HepG2 (cell line): Measurements from ENCODE around the gene CHAF1A. TPM values are rescaled to one million over a fixed set of nuclear protein-coding genes. Genes with fewer than 3 reads are reported as not detected.
A peak's percentile ranks its signal among the peaks of the same experiment; 100 is the strongest.

Experiments used
- AHR ChIP-seq: IDR thresholded peaks from 2 replicates; pipeline ENCODE4 v1.6.1; 2018; ENCODE audit warnings: missing genetic modification reagents, missing compliant biosample characterization
- CCDC6 ChIP-seq: sonication (generic); formaldehyde crosslinking; IDR thresholded peaks from 2 replicates; pipeline ENCODE4 v1.8.1; 2022; ENCODE audit warnings: mild to moderate bottlenecking, missing genetic modification reagents, moderate library complexity
- CENPT ChIP-seq: sonication (generic); formaldehyde crosslinking; IDR thresholded peaks from 2 replicates; pipeline ENCODE4 v1.8.0; 2022; ENCODE audit warnings: low read depth, mild to moderate bottlenecking, moderate library complexity, missing genetic modification reagents
- CHD4 ChIP-seq: fragments of 200-600 bp; sonication (generic); IDR thresholded peaks from 2 replicates; pipeline ENCODE4 v1.7.0; 2017; ENCODE audit warnings: mild to moderate bottlenecking, low read length, borderline replicate concordance
- ELF4 ChIP-seq: sonication (generic); formaldehyde crosslinking; IDR thresholded peaks from 2 replicates; pipeline ENCODE4 v1.5.0; 2020; ENCODE audit warnings: missing genetic modification reagents, mild to moderate bottlenecking, moderate library complexity, borderline replicate concordance
- FOSL2 ChIP-seq: sonication (generic); formaldehyde crosslinking; IDR thresholded peaks from 2 replicates; pipeline ENCODE4 v1.4.0; 2020; ENCODE audit warnings: missing genetic modification reagents
- HDAC1 ChIP-seq: sonication (generic); formaldehyde crosslinking; IDR thresholded peaks from 2 replicates; pipeline ENCODE4 v1.5.1; 2020; ENCODE audit warnings: mild to moderate bottlenecking, missing genetic modification reagents
- JDP2 ChIP-seq: sonication (generic); formaldehyde crosslinking; IDR thresholded peaks from 2 replicates; pipeline ENCODE4 v1.8.1; 2022; ENCODE audit warnings: missing genetic modification reagents, borderline replicate concordance
- JUN ChIP-seq: sonication (generic); formaldehyde crosslinking; IDR thresholded peaks from 2 replicates; pipeline ENCODE4 v1.4.0; 2020; ENCODE audit warnings: mild to moderate bottlenecking, missing genetic modification reagents
- MED1 ChIP-seq: sonication (generic); formaldehyde crosslinking; IDR thresholded peaks from 2 replicates; pipeline ENCODE4 v1.4.0; 2020; ENCODE audit warnings: missing genetic modification reagents
- MED8 ChIP-seq: sonication (generic); formaldehyde crosslinking; IDR thresholded peaks from 2 replicates; pipeline ENCODE4 v1.8.1; 2023; ENCODE audit warnings: mild to moderate bottlenecking, missing genetic modification reagents; ENCODE audit not compliant: insufficient replicate concordance
- RFX1 ChIP-seq: fragments of 450-650 bp; IDR thresholded peaks from 2 replicates; pipeline ENCODE4 v1.6.1; 2017
- SIN3B ChIP-seq: fragments of 150-350 bp; IDR thresholded peaks from 2 replicates; pipeline ENCODE4 v1.6.1; 2014; ENCODE audit warnings: low read length
- SMAD1 ChIP-seq: sonication (generic); formaldehyde crosslinking; IDR thresholded peaks from 2 replicates; pipeline ENCODE4 v1.4.0; 2020; ENCODE audit warnings: missing genetic modification reagents, low read depth, mild to moderate bottlenecking, borderline replicate concordance
- SRSF4 ChIP-seq: fragments of 200-400 bp; formaldehyde crosslinking; IDR thresholded peaks from one replicate; pipeline ENCODE4 v1.6.1; 2018; ENCODE audit warnings: mild to moderate bottlenecking, low read depth, low read length, moderate library complexity; ENCODE audit not compliant: poor library complexity, severe bottlenecking
- TAF15 ChIP-seq: fragments of 200-400 bp; formaldehyde crosslinking; IDR thresholded peaks from one replicate; pipeline ENCODE4 v1.6.1; 2018; ENCODE audit warnings: mild to moderate bottlenecking, low read depth, low read length; ENCODE audit not compliant: poor library complexity, severe bottlenecking
- TBX2 ChIP-seq: sonication (generic); formaldehyde crosslinking; IDR thresholded peaks from 2 replicates; pipeline ENCODE4 v1.5.0; 2020; ENCODE audit warnings: missing genetic modification reagents, mild to moderate bottlenecking, borderline replicate concordance
- ZBTB7A ChIP-seq: sonication (generic); formaldehyde crosslinking; IDR thresholded peaks from 2 replicates; pipeline ENCODE4 v1.8.0; 2022; ENCODE audit warnings: mild to moderate bottlenecking, missing genetic modification reagents
- ZC3H13 ChIP-seq: sonication (generic); formaldehyde crosslinking; IDR thresholded peaks from 2 replicates; pipeline ENCODE4 v1.8.1; 2023; ENCODE audit warnings: mild to moderate bottlenecking, missing genetic modification reagents, moderate library complexity
- ZEB1 ChIP-seq: IDR thresholded peaks from 2 replicates; pipeline ENCODE4 v1.6.1; 2012; ENCODE audit warnings: mild to moderate bottlenecking, low read depth, inconsistent platforms; ENCODE audit not compliant: insufficient replicate concordance
- ZNF317 ChIP-seq: sonication (generic); formaldehyde crosslinking; IDR thresholded peaks from 2 replicates; pipeline ENCODE4 v1.5.0; 2020; ENCODE audit warnings: mild to moderate bottlenecking, missing genetic modification reagents
- ZSCAN12 ChIP-seq: sonication (generic); formaldehyde crosslinking; IDR thresholded peaks from 2 replicates; pipeline ENCODE4 v1.9.0; 2021; ENCODE audit warnings: mild to moderate bottlenecking, missing genetic modification reagents
- polyA plus RNA-seq, 8 experiments: library from polyadenylated mRNA; depleted of rRNA in 3 of 8; stranded (reverse) in 7 of 8; unstranded in 1 of 8; fragments of >200 nt; fragmentation: Illumina TruSeq in 4 of 8; extraction: Trizol in 4 of 8; gene quantifications; 2 replicates each; pipeline versions ENCODE4 v1.2.1 to v1.2.3, GENCODE V29; 2011 to 2016; ENCODE audit warnings: low read depth in 4 of 8, missing spikeins in 1 of 8, mixed read lengths in 1 of 8; ENCODE audit not compliant: insufficient read depth in 1 of 8
- total RNA-seq, 5 experiments: library from RNA; depleted of rRNA; stranded (reverse); fragments of >200 nt; fragmentation: Illumina TruSeq; extraction: Trizol; gene quantifications; 2 replicates each; pipeline ENCODE4 v1.2.3, GENCODE V29; 2016; ENCODE audit warnings: low read depth in 1 of 5
- TF ChIP-seq, protein P1 (sequence below): sonication (generic); formaldehyde crosslinking; IDR thresholded peaks from 2 replicates; pipeline ENCODE4 v1.4.0; 2020; ENCODE audit warnings: mild to moderate bottlenecking, missing genetic modification reagents
- TF ChIP-seq, protein P2 (sequence below): sonication (generic); formaldehyde crosslinking; IDR thresholded peaks from 2 replicates; pipeline ENCODE4 v1.4.0; 2020; ENCODE audit warnings: mild to moderate bottlenecking, missing genetic modification reagents
- TF ChIP-seq, protein P3 (sequence below): sonication (generic); formaldehyde crosslinking; IDR thresholded peaks from 2 replicates; pipeline ENCODE4 v1.8.0; 2022; ENCODE audit warnings: mild to moderate bottlenecking, missing genetic modification reagents, moderate library complexity
- TF ChIP-seq, protein P4 (sequence below): IDR thresholded peaks from 2 replicates; pipeline ENCODE4 v1.6.1; 2016
- TF ChIP-seq, protein P5 (sequence below): sonication (generic); formaldehyde crosslinking; IDR thresholded peaks from 2 replicates; pipeline ENCODE4 v1.4.0; 2020; ENCODE audit warnings: missing genetic modification reagents
- TF ChIP-seq, protein P6 (sequence below): sonication (generic); formaldehyde crosslinking; IDR thresholded peaks from 2 replicates; pipeline ENCODE4 v1.5.0; 2020; ENCODE audit warnings: mild to moderate bottlenecking, missing genetic modification reagents, moderate library complexity

Gene CHAF1A
- total and polyA plus RNA-seq, 2 of the 13 experiments (the other 11 are each of a cell fraction or from before 2014, with no cell fraction given) = 11.0 to 34.8 TPM

DNA sequence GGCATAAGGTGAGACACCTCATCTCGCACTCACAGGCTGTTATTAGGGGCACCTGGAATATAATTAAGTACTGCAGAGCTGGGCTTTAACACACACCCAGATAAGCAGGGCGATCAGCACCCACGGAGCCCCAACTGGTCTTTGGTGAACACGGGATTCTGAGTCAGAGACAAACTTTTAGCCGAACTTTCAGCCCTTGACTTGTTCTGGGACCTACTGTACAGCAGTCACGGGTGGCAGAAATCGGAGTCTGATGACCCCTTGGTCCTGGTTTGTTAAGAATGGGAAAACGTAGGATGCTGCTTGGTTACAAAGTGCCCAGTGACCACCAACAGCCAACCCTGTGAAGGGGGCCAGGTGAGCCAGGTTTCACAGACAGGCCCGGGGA is 11.1 kb upstream of the CHAF1A start (continued):
- no peak for TF ChIP-seq FOSL2 (CRISPR knock-in tag)
- 0 out of 2 replicates have a peak, but pooled peaks have one; percentile 14 for TF ChIP-seq CHD4
- TF ChIP-seq TBX2 = no peak
- 0 out of 2 replicates have a peak, but pooled peaks have one; percentile 20 for TF ChIP-seq ZC3H13
- no peak for TF ChIP-seq ZSCAN12 (CRISPR knock-in tag)
- TF ChIP-seq RFX1 = no peak
- TF ChIP-seq, protein P1, sequence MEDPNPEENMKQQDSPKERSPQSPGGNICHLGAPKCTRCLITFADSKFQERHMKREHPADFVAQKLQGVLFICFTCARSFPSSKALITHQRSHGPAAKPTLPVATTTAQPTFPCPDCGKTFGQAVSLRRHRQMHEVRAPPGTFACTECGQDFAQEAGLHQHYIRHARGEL (CRISPR knock-in tag) = no peak
- no peak for TF ChIP-seq JDP2 (CRISPR knock-in tag)
- TF ChIP-seq, protein P2, sequence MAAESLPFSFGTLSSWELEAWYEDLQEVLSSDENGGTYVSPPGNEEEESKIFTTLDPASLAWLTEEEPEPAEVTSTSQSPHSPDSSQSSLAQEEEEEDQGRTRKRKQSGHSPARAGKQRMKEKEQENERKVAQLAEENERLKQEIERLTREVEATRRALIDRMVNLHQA (CRISPR knock-in tag) = no peak
- no peak for TF ChIP-seq SMAD1 (CRISPR knock-in tag)
- TF ChIP-seq AHR = no peak
- no peak for TF ChIP-seq MED1 (CRISPR knock-in tag)
- no peak for TF ChIP-seq ELF4
- no peak for TF ChIP-seq ZEB1
- no peak for TF ChIP-seq SRSF4
- TF ChIP-seq HDAC1 (CRISPR knock-in tag) = 0 out of 2 replicates have a peak, but pooled peaks have one; percentile 6
- TF ChIP-seq JUN = no peak
- TF ChIP-seq, protein P3, sequence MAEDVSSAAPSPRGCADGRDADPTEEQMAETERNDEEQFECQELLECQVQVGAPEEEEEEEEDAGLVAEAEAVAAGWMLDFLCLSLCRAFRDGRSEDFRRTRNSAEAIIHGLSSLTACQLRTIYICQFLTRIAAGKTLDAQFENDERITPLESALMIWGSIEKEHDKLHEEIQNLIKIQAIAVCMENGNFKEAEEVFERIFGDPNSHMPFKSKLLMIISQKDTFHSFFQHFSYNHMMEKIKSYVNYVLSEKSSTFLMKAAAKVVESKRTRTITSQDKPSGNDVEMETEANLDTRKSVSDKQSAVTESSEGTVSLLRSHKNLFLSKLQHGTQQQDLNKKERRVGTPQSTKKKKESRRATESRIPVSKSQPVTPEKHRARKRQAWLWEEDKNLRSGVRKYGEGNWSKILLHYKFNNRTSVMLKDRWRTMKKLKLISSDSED (CRISPR knock-in tag) = no peak
- TF ChIP-seq TAF15 = no peak
- no peak for TF ChIP-seq CENPT (CRISPR knock-in tag)
- TF ChIP-seq, protein P4, sequence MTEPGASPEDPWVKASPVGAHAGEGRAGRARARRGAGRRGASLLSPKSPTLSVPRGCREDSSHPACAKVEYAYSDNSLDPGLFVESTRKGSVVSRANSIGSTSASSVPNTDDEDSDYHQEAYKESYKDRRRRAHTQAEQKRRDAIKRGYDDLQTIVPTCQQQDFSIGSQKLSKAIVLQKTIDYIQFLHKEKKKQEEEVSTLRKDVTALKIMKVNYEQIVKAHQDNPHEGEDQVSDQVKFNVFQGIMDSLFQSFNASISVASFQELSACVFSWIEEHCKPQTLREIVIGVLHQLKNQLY = no peak
- TF ChIP-seq, protein P5, sequence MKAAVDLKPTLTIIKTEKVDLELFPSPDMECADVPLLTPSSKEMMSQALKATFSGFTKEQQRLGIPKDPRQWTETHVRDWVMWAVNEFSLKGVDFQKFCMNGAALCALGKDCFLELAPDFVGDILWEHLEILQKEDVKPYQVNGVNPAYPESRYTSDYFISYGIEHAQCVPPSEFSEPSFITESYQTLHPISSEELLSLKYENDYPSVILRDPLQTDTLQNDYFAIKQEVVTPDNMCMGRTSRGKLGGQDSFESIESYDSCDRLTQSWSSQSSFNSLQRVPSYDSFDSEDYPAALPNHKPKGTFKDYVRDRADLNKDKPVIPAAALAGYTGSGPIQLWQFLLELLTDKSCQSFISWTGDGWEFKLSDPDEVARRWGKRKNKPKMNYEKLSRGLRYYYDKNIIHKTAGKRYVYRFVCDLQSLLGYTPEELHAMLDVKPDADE (CRISPR knock-in tag) = no peak
- TF ChIP-seq ZNF317 (CRISPR knock-in tag) = no peak
- TF ChIP-seq, protein P6, sequence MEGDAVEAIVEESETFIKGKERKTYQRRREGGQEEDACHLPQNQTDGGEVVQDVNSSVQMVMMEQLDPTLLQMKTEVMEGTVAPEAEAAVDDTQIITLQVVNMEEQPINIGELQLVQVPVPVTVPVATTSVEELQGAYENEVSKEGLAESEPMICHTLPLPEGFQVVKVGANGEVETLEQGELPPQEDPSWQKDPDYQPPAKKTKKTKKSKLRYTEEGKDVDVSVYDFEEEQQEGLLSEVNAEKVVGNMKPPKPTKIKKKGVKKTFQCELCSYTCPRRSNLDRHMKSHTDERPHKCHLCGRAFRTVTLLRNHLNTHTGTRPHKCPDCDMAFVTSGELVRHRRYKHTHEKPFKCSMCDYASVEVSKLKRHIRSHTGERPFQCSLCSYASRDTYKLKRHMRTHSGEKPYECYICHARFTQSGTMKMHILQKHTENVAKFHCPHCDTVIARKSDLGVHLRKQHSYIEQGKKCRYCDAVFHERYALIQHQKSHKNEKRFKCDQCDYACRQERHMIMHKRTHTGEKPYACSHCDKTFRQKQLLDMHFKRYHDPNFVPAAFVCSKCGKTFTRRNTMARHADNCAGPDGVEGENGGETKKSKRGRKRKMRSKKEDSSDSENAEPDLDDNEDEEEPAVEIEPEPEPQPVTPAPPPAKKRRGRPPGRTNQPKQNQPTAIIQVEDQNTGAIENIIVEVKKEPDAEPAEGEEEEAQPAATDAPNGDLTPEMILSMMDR (CRISPR knock-in tag) = no peak
- no peak for TF ChIP-seq MED8 (CRISPR knock-in tag)
- TF ChIP-seq ZBTB7A (CRISPR knock-in tag) = 0 out of 2 replicates have a peak, but pooled peaks have one; percentile 1
- no peak for TF ChIP-seq SIN3B
- no peak for TF ChIP-seq CCDC6 (CRISPR knock-in tag)
